NCI-H1105 treated with DMSO at 0.1 percent for 48 hours (cell line): Measurements from ENCODE around the gene L3MBTL4.
"Not testable (repeated sequence)": the region's sequence is repeated elsewhere in the genome, so short reads cannot be mapped to it uniquely, and the experiment has no call there.

ENCODE experiments used
- DNase-seq: peaks from one replicate; lab custom pipeline; 2025; lab: John Stamatoyannopoulos, UW

The L3MBTL4 gene

GRCh38 chr18:6310714-6311113 lies 104.0 kb downstream of the L3MBTL4 start:
- DNase-seq: no peak

- no peak for DNase-seq
These were observed 116.8 kb downstream of the L3MBTL4 start for GRCh38 chr18:6297875-6298274.

GRCh38 chr18:6294148-6294784 lies 120.4 kb downstream of the L3MBTL4 start:
- DNase-seq: no peak

GRCh38 chr18:6289843-6290242 lies 124.9 kb downstream of the L3MBTL4 start:
- DNase-seq: no peak

- no peak for DNase-seq
These were observed 128.1 kb downstream of the L3MBTL4 start for GRCh38 chr18:6286585-6286984.

- no peak for DNase-seq
These were observed 129.9 kb downstream of the L3MBTL4 start for GRCh38 chr18:6284761-6285160.

GRCh38 chr18:6284300-6284699 lies 130.4 kb downstream of the L3MBTL4 start:
- DNase-seq: no peak

GRCh38 chr18:6281874-6282273 lies 132.8 kb downstream of the L3MBTL4 start:
- DNase-seq: no peak

GRCh38 chr18:6280211-6280743 lies 134.4 kb downstream of the L3MBTL4 start:
- no peak for DNase-seq

GRCh38 chr18:6279308-6279707 lies 135.4 kb downstream of the L3MBTL4 start:
- no peak for DNase-seq

GRCh38 chr18:6273423-6273822 lies 141.3 kb downstream of the L3MBTL4 start:
- DNase-seq: no peak

- DNase-seq: not testable (repeated sequence)
These were observed 142.6 kb downstream of the L3MBTL4 start for GRCh38 chr18:6272144-6272543.

- DNase-seq: no peak
These were observed 143.1 kb downstream of the L3MBTL4 start for GRCh38 chr18:6271585-6271984.

- no peak for DNase-seq
These were observed 143.9 kb downstream of the L3MBTL4 start for GRCh38 chr18:6270771-6271216.

- DNase-seq: no peak
These were observed 144.9 kb downstream of the L3MBTL4 start for GRCh38 chr18:6269660-6270332.

- no peak for DNase-seq
These were observed 148.5 kb downstream of the L3MBTL4 start for GRCh38 chr18:6266212-6266611.

- no peak for DNase-seq
These were observed 152.8 kb downstream of the L3MBTL4 start for GRCh38 chr18:6261938-6262337.

GRCh38 chr18:6259324-6259723 lies 155.4 kb downstream of the L3MBTL4 start:
- not testable (repeated sequence) for DNase-seq

- no peak for DNase-seq
These were observed 156.8 kb downstream of the L3MBTL4 start for GRCh38 chr18:6257950-6258349.

GRCh38 chr18:6256521-6256920 lies 158.2 kb downstream of the L3MBTL4 start:
- no peak for DNase-seq

- DNase-seq: no peak
These were observed 158.8 kb downstream of the L3MBTL4 start for GRCh38 chr18:6255886-6256285.

GRCh38 chr18:6255116-6255705 lies 159.5 kb downstream of the L3MBTL4 start:
- DNase-seq: no peak

- no peak for DNase-seq
These were observed 160.3 kb downstream of the L3MBTL4 start for GRCh38 chr18:6254456-6254855.
